ENCODE data around the gene PPP6R2. TPM values are rescaled to one million over a fixed set of nuclear protein-coding genes. Genes with fewer than 3 reads are reported as not detected.
"Not testable (repeated sequence)": the region's sequence is repeated elsewhere in the genome, so short reads cannot be mapped to it uniquely, and the experiment has no call there.

PPP6R2 gene
- total RNA-seq, 1 donor from 2014 or later, result 72.9 TPM

GRCh38 chr22:50432131-50432876 lies 89.2 kb downstream of the PPP6R2 start:
- no peak for DNase-seq (ENCODE audit: low read depth, low spot score)

- not testable (repeated sequence) for DNase-seq (ENCODE audit: low read depth, low spot score)
These were observed 89.9 kb downstream of the PPP6R2 start for GRCh38 chr22:50432877-50433510.

DNA sequence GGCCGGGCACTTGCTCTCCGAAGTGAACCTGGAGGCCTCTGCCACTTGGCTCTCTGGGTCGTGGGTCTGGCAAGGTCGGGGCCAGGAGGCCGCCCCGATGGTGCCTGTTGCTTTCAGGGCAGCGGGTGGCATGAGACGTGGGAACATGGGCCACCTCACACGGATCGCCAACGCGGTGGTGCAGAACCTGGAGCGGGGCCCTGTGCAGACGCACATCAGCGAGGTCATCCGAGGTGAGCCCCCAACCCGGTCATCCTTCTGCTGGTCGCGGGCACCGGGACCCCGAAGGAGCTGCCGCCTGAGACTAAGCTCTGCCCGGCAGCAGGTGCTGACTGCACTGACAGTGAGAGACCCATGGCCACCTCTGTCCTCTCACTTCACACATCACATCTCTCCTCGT lies 91.7 kb downstream of the PPP6R2 start:
- no peak for DNase-seq (ENCODE audit: low read depth, low spot score)

DNA sequence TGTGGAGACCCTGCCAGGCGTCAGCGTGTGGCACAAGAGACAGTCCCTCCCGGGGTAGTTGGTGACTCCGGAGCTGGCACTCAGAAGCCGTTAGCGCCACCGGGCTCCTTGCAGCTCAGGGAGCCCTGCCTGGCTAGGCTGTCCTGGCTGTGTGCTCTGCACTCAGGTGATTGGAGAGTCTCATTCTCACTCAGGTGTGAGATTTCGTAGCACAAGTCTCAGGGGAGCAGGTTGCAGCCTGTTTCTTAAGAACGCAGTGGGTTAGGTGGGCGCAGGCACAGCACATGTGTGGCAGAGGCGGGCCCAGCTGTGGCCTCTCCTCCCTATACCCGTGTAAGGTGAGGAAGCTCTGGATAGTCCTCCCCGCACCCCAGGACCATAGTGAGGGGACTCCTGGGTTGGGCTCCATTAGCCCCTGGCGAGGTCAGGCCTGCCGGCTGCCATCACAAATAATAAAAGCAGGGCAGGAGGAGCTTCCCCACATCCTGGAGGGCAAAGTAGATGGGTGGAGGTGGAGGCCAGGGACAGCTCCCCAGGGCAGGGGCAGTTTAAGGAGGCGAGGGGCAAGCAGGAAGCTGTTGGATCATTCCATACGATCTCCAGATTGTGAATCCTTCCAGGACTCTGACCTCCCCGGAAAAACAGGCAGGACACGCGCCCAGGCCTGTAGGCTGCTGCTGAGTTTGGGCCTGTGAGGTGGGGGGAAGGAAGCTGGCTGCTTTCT lies 92.3 kb downstream of the PPP6R2 start:
- DNase-seq (ENCODE audit: low read depth, low spot score), result no peak

GRCh38 chr22:50436015-50436830 lies 93.1 kb downstream of the PPP6R2 start:
- no peak for DNase-seq (ENCODE audit: low read depth, low spot score)

GRCh38 chr22:50436841-50437341 lies 93.8 kb downstream of the PPP6R2 start:
- DNase-seq (ENCODE audit: low read depth, low spot score), result no peak

DNA sequence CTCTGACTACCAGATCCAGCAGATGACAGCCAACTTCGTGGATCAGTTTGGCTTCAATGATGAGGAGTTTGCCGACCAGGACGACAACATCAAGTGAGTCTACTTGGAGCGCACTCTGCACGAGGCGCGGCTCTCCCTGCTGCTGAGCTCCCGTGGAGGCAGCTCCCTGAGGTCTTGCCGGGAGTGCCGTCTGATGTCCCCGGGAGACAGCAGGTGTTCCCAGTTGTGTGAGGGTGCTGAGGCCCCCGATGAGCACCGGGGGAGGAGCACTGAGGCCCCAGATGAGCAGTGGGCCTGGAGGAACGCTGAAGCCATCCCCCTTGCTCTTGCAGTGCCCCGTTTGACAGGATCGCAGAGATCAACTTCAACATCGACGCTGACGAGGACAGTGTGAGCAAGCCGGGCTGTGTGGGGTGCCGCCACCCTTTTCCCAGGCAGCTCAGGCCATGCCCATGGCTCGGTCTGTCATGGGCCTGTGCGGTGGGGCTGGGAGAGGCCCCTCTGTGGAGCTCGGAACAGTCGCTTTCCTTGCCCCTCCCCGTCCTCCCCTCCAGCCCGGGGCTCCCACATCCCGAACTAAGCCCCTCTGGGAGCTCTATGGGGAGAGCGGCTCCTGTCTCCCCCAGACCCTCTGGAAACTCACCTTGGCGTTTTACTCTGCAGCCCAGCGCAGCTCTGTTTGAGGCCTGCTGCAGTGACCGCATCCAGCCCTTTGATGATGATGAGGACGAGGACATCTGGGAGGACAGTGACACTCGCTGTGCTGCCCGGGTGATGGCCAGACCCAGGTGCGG lies 94.6 kb downstream of the PPP6R2 start:
- DNase-seq (ENCODE audit: low read depth, low spot score), result no peak

DNA sequence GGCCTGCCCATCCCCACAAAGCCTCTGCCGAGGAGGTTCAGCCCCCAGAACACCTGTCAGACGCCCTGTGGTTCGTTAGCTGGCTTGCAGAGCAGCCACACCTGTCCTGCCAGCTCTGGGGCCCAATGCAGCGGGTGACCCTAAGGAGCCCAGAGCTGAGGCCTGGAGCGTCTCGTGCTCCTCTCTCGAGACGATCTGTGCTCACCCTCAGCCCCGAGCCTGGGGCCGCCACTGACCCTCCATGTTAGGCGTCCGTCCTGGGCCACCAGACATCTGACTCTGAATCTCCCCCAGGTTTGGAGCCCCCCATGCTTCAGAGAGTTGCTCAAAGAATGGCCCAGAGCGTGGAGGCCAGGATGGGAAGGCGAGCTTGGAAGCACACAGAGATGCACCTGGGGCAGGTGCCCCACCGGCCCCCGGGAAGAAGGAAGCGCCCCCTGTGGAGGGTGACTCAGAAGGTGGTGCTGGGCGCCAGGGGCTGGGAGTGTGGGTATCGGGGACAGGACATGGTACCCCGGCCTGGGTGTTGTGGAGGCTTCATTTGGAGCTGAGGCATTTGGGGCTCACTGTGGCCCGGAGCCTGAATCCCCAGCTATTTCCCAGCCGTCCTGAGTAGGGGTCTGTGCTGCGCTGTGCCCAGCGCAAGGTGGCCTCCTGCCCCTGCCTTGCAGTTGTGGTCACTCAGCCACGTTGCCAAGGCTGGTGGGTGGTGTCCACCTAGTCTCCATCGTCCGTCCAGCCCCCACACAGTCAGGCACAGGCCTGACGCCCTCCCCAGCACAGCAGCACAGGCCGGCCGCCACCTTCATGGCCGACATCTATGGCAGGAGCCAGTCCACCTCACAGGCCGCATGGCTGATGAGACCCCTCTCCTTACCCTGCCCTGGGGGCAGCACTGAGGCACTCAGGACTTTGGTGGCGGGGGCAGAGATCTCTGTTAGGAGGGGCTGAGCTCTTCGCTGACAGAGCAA lies 95.5 kb downstream of the PPP6R2 start:
- no peak for DNase-seq (ENCODE audit: low read depth, low spot score)

GRCh38 chr22:50439314-50439870 lies 96.3 kb downstream of the PPP6R2 start:
- DNase-seq (ENCODE audit: low read depth, low spot score), result no peak

DNA sequence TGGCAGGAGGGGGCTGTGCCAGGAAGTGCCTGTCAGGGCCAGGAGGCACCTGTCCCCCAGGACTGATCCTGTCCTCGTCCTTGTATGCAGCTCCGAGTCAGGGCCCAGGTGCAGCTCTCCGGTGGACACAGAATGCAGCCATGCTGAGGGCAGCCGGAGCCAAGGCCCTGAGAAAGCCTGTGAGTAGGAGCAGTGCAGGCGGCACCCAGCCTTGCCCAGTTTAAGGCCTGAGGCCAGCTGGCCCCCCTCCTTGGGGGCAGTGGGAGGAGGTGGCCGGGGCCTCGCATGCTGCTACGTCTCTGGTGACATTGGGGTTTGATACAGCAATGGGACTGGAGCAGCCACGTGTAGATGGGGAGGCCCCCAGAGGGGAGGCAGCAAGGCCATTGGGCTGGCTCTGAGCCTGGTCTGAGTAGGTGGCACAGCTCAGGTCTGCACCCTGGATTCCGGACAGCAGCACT lies 96.8 kb downstream of the PPP6R2 start:
- DNase-seq (ENCODE audit: low read depth, low spot score), result no peak

- DNase-seq (ENCODE audit: low read depth, low spot score), result no peak
These were observed 97.6 kb downstream of the PPP6R2 start for GRCh38 chr22:50440544-50441249.

DNA sequence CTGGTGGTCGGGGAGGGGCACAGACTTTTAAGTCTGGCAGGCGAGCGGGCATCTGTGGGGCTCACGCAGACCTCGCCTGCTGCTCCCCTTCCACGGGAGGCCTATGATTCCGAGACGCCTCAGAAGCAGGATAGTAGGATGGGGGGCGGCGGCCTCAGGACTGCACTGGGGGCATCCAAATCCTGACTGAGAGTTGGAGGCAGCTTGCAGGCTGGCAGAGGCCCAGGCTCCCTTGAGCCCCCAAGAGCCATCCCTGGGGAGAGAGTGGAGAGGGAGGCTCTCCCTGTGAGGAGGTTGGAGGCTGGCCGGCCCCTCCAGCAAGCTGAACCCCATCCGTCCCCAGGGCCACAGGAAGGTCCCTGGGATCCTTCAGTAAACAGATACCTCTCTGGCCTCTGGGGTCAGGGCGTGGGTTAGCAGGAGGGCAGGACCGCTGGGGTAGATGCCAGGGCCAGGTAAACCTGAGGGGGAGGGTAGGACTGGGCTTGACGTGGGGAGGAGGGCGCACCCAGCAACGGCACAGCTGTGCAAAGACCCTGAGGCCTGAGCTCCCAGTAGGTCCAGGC lies 98.4 kb downstream of the PPP6R2 start:
- no peak for DNase-seq (ENCODE audit: low read depth, low spot score)

- no peak for DNase-seq (ENCODE audit: low read depth, low spot score)
These were observed 100.1 kb downstream of the PPP6R2 start for GRCh38 chr22:50443197-50443596.

DNA sequence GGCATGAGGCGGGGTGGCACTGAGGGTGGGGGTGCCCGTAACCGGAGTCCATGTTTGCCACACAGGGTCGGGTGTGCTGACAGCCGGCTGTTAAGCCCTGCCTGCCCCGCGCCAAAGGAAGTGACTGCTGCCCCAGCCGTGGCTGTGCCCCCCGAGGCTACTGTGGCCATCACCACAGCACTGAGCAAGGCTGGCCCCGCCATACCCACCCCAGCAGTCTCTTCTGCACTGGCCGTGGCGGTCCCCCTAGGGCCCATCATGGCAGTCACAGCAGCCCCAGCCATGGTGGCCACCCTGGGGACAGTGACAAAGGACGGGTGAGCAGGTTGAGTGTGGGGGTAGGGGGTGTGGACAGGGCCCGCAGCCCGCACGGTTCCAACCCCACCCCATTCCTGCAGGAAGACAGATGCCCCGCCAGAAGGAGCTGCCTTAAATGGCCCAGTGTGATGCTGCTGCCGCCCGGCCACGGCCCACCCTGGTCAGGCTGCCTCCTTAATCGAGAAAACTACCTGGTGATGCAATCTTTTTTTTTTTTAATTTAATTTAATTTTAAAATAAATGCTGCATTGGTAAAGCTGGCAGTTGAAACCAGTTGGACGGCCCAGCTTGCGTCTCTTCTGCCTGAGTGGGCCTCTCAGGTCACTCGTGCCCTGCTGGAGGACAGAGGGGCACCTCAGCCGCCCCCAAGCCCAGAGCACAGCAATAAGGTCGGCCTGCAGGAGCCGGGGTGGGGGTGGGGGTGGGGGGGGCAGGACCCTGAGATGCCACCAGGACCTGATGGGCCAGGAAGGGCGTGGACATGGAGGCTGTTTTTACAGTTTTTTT lies 100.9 kb downstream of the PPP6R2 start:
- DNase-seq (ENCODE audit: low read depth, low spot score), result no peak

DNA sequence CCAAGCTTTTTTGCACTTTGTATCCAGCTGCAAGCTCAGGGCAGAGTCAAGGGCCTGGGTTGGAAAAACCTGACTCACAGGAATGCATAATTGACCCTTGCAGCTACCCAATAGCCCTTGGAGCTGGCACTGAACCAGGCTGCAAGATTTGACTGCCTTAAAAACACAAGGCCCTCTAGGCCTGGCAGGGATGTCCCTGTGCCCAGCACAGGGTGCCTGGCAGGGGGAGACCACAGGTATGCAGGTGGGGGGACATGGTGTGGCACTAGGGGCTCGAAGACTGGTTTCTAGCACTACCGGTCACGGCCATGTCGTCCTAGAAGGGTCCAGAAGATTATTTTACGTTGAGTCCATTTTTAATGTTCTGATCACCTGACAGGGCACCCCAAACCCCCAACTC lies 101.5 kb downstream of the PPP6R2 start:
- DNase-seq (ENCODE audit: low read depth, low spot score), result peak; percentile 22

- DNase-seq (ENCODE audit: low read depth, low spot score), result no peak
These were observed 102.1 kb downstream of the PPP6R2 start for GRCh38 chr22:50445071-50445879.
